ENCODE data around the gene BCL11A. TPM values are rescaled to one million over a fixed set of nuclear protein-coding genes. Genes with fewer than 3 reads are reported as not detected.
A peak's percentile ranks its signal among the peaks of the same experiment; 100 is the strongest.

Gene BCL11A
- 0.40 and 0.65 TPM in 2 replicates for total RNA-seq

DNA sequence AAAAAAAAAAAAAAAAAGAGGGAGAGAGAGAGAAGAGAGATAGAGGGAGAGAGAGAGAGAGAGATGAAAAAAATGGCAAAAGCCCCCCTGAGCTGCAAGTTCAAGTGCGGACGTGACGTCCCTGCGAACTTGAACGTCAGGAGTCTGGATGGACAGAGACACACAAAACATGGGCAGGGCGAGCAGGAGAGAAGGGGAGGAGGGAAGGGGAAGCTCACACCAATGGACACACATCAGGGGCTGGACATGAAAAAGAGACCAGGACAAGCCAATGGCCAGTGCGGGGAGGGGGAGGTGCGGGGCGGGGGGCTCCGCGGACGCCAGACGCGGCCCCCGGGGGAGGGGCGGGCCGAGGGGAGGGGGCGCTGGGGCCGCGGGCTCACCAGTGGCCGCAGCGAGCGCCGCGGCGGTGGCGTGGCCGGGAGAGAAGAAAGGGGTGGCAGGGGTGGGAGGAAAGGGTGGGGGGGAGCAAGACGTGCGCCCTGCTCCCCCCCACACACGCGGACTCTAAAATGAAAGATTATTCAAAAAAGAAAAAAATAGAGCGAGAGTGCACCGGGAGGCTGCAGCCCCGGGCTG, at the start of gene BCL11A:
Gene BCL11A (minus strand): TSS at position 160 of the 579 bp plus-strand sequence. CDS start 384 bp downstream, outside the sequence.
- peak; percentile 57 to 92 for DNase-seq (ENCODE audit: low read depth in 2 of 2)

DNA sequence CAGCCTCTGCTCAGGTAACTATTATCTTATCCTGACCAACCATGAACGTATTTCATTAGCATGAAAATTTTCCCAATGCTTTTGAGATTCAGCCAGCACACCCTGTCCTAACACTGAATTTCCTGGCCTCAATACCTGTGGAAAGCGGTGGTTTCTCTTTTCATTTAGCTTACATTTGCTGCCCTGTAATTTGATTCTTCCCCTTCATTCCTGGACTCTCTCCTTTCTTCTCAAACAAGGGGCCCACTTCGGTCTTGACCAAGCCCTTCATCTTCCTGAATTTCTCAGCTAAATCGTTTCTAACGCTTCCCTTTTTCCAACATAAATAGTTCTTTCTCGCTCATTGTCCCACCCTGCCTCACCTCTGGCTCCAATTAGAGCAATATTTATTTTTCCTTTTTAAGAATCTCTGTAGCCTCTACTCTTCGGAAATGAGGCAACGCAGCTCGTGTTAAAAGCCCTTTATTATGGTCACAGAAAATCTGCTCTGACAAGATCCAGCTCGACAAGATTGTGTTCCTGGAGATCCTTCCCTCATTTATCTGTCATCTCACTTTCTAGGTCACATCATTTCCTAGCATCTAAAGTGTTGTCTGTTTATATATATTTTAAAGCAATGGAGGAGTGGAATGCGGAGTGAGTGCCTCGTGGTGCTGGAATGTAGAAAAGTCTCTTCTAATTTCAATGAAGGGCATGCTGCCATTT, 49.5 kb upstream of the BCL11A start:
- no peak for DNase-seq (ENCODE audit: low read depth in 2 of 2)

DNA sequence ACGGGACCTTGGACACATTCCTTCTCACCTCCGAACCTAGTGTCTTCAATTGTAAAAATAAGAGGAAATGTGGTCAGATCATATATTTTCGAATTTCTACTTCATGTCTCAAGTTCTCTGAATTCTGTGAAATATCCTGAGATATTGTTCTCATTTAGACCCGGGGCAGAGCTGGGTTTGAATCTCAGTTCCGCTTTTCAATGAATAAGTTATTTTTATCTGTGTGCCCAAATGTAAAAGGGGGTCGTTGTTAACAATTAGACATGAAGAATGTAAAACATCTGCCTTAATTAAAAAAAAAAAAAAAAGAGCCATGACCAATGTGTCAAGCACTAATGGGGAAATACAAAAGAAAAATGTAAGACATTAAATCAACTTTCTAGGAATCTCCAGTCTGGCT, 48.9 kb upstream of the BCL11A start:
- DNase-seq (ENCODE audit: low read depth in 2 of 2), result no peak

DNA sequence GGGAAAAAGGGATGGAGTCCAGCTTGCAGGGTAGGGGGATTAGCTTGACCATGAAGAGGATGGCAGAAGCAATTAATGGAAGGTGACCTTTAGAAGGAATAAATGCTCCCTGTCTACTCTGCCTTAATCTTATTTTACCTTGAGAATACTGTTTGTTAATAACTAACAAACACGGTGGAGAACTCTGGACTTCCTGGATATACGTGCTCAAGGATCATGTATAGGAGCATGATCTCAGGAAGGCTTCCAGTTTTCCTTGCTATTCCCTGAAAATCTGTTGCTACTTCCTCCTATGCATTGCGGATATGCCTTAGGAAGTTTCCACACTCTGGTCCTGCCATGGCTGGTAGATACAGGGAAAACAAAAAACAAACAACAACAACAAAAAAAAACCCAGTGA, 44.8 kb upstream of the BCL11A start:
- no peak for DNase-seq (ENCODE audit: low read depth in 2 of 2)

GRCh38 chr2:60597346-60597745, 43.9 kb upstream of the BCL11A start:
- no peak for DNase-seq (ENCODE audit: low read depth in 2 of 2)

DNA sequence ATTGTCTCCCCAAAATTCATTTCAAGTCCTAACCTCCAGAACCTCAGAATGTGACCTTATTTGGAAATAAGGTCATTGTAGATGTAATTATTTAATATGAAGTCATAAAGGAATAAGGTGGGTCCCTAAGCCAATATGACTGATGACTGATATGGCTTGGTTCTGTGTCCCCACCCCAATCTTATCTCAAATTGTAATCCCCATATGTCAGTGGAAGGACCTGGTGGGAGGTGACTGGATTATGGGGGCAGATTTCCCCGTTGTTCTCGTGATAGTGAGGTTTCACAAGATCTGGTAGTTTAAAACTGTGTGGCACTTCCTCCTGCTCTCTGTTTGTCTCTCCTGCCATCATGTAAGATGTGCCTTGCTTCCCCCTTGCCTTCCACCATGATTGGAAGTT, 43.0 kb upstream of the BCL11A start:
- DNase-seq (ENCODE audit: low read depth in 2 of 2), result no peak

DNA sequence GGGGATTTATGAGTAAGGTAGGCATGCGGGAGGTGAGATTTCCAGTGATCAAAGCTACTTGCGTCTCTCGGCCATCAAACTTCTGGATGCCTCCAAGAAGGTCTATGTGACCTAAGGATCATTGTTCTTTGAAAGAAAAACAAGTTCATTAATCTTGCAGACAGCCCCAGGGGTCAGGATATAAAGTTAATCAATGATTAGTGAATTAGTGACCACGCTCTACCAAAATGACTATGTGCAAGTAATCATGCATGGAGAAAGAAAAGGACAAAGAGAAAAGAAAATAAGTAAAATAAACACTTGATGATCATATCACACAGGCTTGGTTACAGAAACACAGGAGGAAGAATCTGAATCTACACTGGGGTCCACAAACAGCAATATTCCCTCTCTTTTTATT, 42.5 kb upstream of the BCL11A start:
- no peak for DNase-seq (ENCODE audit: low read depth in 2 of 2)

- DNase-seq (ENCODE audit: low read depth in 2 of 2), result no peak
These were observed 35.6 kb upstream of the BCL11A start for GRCh38 chr2:60589104-60589503.

- DNase-seq (ENCODE audit: low read depth in 2 of 2), result no peak
These were observed 32.6 kb upstream of the BCL11A start for GRCh38 chr2:60586081-60586480.

DNA sequence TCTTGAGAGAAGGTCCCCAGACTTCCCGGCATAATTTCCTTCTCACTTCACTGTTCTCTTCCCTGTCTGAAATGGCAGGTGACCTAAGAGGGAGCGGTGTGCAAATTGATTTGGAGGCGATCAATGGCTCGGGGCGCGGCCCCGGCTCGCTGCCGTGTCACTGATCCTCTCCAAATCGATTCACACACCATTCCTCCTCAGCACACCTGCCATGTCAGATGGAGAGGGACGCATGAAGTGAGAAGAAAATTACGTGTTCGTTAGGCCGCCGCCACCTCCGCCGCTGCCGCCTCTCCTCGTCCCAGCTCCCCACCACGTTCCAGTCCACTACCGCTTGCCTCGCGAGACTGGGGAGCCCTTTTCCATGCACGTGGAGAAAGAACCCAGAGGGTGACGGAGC, 31.8 kb upstream of the BCL11A start:
- no peak for DNase-seq (ENCODE audit: low read depth in 2 of 2)

DNA sequence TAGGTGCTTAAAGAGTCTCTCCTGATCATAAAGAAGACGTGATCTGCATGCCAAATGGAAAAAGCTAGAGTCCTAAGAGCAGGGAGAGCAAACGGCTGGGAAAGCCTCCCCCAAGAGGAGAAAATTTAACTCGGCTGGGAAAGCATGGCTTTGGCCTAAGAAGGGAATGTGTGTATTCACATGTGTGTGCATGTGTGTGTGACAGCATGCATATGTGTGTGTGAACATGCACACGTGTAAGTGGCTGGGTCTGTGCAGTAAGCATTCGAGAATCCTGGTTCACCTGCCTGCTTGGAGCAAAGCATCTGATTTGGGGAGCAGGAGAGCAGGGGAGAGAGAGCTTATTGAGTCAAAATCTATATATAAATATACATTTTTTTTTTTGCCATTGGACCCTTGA, 30.1 kb upstream of the BCL11A start:
- DNase-seq (ENCODE audit: low read depth in 2 of 2), result no peak

- peak; percentile 51 to 67 for DNase-seq (ENCODE audit: low read depth in 2 of 2)
These were observed 28.2 kb upstream of the BCL11A start for GRCh38 chr2:60581433-60582282.

DNA sequence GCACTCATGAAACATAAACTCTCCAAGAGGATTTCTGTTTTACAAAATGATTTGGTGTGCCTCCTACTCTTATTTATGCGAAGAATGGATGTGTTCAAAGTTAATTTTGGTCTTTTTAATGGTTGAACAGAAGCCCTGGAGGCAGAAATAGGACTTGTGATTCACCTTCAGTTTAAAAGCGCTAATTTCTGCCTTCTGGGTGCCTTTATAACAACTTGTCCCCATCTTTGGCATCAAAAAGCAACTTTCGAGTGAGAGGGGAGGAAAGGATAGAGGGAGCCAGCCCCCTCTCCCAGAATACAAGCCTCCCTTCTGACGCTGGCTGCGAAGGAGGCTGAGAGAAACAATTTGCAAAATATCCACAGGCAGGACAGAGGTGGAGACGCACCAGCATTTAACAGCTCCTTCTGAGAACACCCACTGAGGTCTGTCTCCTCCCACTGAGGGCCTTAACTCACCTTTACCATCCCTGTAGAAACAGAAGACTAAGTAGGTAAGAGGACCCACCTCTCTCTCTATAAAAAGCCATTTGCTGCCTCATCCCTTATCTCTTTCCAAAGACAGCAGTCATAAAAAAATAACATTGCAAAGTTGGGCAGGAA, 24.3 kb upstream of the BCL11A start:
- DNase-seq (ENCODE audit: low read depth in 2 of 2), result no peak

GRCh38 chr2:60573251-60573650, 19.8 kb upstream of the BCL11A start:
- DNase-seq (ENCODE audit: low read depth in 2 of 2), result no peak

- DNase-seq (ENCODE audit: low read depth in 2 of 2), result no peak
These were observed 16.8 kb upstream of the BCL11A start for GRCh38 chr2:60570251-60570650.

GRCh38 chr2:60569680-60570111, 16.2 kb upstream of the BCL11A start:
- DNase-seq (ENCODE audit: low read depth in 2 of 2), result no peak

DNA sequence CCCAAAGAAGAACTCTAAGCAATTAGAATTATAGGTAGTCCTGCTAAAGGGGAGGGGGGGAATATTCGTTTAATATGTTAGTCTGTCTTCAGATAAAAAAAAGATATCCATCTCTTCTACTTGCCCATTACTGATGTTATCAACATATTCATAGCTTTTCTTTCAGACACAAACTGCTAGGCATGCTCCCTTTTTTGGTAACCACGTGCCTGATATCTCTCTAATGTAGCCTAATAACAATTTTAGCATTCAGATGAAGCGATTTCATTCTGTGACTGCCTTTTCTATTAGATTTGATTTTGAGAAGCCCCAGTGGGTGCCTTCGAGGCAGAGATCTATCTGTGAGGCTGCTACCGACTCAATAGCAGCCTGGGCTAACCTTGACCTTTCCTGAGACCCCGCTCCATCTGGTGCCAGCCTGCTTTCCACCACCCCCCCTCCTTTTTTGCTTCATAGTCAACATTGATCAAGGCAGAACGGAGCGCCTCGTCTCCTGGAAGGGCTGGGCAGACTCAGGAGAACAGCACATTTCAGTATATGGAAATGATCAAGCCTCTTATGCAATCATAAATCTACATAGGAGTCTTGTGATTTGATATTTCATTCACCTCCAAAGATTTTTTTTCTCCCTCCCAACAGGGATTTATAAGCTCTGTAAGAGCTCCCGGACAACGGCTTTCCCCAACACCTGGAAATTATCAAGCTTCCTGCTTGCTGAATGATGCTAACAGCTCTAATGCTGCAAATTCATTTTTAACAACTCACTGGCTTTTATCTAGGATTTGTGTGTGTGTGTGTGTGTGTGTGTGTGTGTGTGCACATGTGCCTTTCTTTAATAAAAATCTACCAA, 14.7 kb upstream of the BCL11A start:
- DNase-seq (ENCODE audit: low read depth in 2 of 2), result no peak

- no peak for DNase-seq (ENCODE audit: low read depth in 2 of 2)
These were observed 13.6 kb upstream of the BCL11A start for GRCh38 chr2:60567096-60567495.

GRCh38 chr2:60565472-60565871, 12.0 kb upstream of the BCL11A start:
- DNase-seq (ENCODE audit: low read depth in 2 of 2), result no peak

DNA sequence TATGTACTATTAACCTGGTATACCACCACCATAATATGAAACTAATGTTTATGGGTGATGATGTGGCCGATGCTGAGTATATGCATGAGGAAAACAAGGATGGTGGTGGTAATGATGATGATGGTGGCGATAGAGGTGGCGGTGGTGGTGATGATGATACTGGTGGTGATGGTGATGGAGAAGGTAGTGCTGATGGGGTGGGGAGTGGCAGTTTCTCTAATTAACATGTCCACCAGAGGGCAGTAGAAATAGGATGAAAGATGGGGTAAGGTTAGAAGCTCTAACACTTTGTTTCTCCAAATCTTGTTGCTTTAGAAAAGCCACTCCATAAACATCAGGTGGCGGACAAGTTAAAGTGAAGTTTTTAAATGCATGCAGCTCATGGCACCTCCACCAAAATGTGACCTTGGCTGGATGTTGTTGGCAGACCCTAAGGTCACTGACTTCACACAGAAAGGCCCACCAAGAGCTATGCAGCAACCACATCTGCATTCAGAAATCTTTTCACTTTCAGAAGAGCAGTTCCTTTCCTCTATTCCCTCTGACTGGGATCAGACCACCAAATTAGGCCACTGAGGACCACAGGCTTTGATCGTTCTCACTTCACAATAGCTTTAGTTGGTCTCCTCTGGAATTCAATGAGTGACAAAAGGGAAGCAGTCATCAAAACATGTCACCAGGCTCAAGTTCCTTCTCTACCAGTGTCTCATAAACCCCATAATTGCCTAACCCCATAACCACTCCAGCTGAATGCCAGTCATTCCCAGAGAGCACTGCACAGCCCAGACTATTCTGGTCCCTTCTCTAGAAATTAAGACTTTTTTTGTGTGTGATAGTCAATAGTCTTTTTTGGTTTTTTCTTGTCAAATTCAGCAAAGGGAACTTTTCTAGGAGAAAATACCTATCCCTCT, 7.5 kb upstream of the BCL11A start:
- peak; percentile 26 to 56 for DNase-seq (ENCODE audit: low read depth in 2 of 2)

Measured in lung microvascular endothelial cell (primary cell).